ENCODE results near the gene STAC. TPM values are rescaled to one million over a fixed set of nuclear protein-coding genes. Genes with fewer than 3 reads are reported as not detected.

Gene STAC, protein sequence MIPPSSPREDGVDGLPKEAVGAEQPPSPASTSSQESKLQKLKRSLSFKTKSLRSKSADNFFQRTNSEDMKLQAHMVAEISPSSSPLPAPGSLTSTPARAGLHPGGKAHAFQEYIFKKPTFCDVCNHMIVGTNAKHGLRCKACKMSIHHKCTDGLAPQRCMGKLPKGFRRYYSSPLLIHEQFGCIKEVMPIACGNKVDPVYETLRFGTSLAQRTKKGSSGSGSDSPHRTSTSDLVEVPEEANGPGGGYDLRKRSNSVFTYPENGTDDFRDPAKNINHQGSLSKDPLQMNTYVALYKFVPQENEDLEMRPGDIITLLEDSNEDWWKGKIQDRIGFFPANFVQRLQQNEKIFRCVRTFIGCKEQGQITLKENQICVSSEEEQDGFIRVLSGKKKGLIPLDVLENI
- 3.9 TPM for total RNA-seq

DNA sequence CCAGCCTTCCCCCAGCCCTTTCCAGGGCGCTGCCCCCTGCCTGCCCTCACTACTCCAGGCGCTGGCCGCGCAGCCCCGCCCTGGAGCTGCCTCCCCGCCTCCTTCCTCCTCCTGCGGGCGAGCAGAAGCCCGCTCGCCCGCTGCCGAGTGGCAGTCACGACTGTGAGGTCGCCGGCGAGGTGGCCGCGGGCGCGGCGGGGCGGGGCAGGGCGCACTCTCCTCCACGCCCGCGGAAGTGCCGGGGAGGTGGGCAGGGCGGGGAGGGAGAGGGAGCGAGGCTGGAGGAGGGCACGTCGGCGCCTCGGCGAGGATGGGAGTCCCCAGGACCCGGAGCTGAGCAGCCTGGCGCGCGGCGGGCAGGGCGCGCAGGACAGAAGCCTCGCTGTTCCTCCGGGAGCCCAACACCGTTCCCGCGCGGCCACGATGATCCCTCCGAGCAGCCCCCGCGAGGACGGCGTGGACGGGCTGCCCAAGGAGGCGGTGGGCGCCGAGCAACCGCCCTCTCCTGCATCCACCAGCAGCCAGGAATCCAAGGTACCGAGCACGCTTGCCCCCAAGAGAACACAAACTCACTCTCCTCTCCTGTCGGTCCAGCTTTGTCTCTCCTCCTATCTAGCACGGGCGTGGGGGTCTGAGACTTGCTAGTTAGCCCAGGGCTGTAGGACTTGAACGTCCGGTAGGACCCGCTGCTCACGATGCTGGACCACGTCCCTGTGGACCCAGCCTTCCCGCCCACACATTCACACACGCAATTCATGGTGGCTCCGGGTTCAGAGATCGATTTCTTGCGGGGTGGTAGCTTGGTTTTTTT lies at the start of gene STAC:
STAC (plus strand) TSS at position 284 of the 811 bp plus-strand sequence; CDS start at position 424, 140 bp downstream.
- H3K9me3 ChIP-seq: no peaks in the 10 kb centered on the region
- no peak within 1 kb of the TSS for H3K27ac ChIP-seq
- no peaks in the 10 kb centered on the region for H3K27me3 ChIP-seq
- no peaks in the 10 kb centered on the region for H3K4me1 ChIP-seq
- TF ChIP-seq POLR2A (IDR thresholded peaks at IDR 0.05) (no peak), POLR2AphosphoS5 (IDR thresholded peaks at IDR 0.05; ENCODE audit: insufficient read depth in 1 of 2, low read depth in 1 of 2) (peak in 1 of 2 donors; percentile 15)
- H3K36me3 ChIP-seq: no peaks in the 10 kb centered on the region
- intact Hi-C loops (cut with DNase I): no loop called here
- DNase-seq (ENCODE audit: extremely low spot score in 2 of 2): no peak
- peak within 1 kb of the TSS; percentile 49 to 56 for H3K4me3 ChIP-seq

DNA sequence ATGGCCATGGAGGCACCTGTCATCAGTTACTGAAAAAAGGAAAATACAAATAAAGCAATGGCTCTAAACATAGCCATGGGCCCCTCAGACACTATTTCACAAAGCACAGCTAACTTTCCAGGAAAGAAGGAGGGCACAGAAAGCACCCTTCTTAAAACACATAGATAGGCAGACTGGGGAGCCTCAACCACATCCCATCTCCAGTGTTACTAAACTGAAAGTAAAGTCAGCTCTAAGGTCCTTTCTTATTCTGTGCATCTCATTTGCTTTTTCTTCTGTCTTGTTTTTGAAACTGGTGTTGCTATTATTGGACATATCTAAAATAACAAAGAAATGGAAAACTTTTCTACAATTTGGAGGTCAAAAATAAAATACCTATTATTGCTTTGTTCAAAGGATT lies 48.2 kb upstream of the STAC start:
- H3K27ac ChIP-seq: no peak overlapping the region

DNA sequence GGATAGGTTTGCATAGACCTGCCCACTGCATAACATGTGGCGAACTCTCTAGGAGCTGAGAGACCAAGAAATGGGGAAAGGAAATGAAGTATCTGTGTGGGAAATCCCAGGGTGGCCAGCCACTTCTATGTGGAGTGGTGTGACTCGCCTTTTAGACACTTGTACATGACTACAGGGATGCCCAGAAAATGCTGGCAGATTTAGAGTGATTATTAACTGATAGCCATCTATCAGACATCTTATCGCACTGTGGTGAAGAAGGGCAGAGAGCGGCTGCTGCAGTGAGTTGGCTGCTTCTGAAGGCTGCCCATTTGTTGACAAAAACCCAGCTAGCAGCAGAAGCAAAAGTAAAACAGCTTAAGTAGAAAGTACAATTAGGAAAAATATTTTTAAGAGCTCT lies 18.1 kb upstream of the STAC start:
- intact Hi-C loops (cut with DNase I): no loop called here
- Histone ChIP-seq H3K9me3 (no peaks in the 10 kb centered on the region), H3K27me3 (no peaks in the 10 kb centered on the region), H3K4me1 (no peaks in the 10 kb centered on the region), H3K36me3 (no peaks in the 10 kb centered on the region), H3K27ac (no peak overlapping the region), H3K4me3 (no peak overlapping the region)
- DNase-seq (ENCODE audit: extremely low spot score in 2 of 2): no peak
- TF ChIP-seq, protein P1, sequence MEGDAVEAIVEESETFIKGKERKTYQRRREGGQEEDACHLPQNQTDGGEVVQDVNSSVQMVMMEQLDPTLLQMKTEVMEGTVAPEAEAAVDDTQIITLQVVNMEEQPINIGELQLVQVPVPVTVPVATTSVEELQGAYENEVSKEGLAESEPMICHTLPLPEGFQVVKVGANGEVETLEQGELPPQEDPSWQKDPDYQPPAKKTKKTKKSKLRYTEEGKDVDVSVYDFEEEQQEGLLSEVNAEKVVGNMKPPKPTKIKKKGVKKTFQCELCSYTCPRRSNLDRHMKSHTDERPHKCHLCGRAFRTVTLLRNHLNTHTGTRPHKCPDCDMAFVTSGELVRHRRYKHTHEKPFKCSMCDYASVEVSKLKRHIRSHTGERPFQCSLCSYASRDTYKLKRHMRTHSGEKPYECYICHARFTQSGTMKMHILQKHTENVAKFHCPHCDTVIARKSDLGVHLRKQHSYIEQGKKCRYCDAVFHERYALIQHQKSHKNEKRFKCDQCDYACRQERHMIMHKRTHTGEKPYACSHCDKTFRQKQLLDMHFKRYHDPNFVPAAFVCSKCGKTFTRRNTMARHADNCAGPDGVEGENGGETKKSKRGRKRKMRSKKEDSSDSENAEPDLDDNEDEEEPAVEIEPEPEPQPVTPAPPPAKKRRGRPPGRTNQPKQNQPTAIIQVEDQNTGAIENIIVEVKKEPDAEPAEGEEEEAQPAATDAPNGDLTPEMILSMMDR (IDR thresholded peaks at IDR 0.05): no peak
- TF ChIP-seq POLR2A (IDR thresholded peaks at IDR 0.05): no peak
- no peak for TF ChIP-seq POLR2AphosphoS5 (IDR thresholded peaks at IDR 0.05; ENCODE audit: insufficient read depth in 1 of 2, low read depth in 1 of 2)

More for the DNA sequence above, 48.2 kb upstream of the STAC start:
- H3K27me3 ChIP-seq: no peaks in the 10 kb centered on the region
- intact Hi-C loops (cut with DNase I): no loop called here
- H3K4me3 ChIP-seq: no peak overlapping the region
- TF ChIP-seq POLR2AphosphoS5 (IDR thresholded peaks at IDR 0.05; ENCODE audit: insufficient read depth in 1 of 2, low read depth in 1 of 2): no peak
- TF ChIP-seq POLR2A (IDR thresholded peaks at IDR 0.05): no peak
- no peak for DNase-seq (ENCODE audit: extremely low spot score in 2 of 2)
- H3K36me3 ChIP-seq: no peaks in the 10 kb centered on the region
- no peaks in the 10 kb centered on the region for H3K4me1 ChIP-seq
- no peaks in the 10 kb centered on the region for H3K9me3 ChIP-seq

GRCh38 chr3:36362973-36363372 lies 17.3 kb upstream of the STAC start:
- TF ChIP-seq, protein P1 (IDR thresholded peaks at IDR 0.05): no peak
- TF ChIP-seq POLR2AphosphoS5 (IDR thresholded peaks at IDR 0.05; ENCODE audit: insufficient read depth in 1 of 2, low read depth in 1 of 2) (no peak), POLR2A (IDR thresholded peaks at IDR 0.05) (no peak)
- H3K36me3 ChIP-seq: no peaks in the 10 kb centered on the region
- intact Hi-C loops (cut with DNase I): no loop called here
- no peaks in the 10 kb centered on the region for H3K4me1 ChIP-seq
- H3K9me3 ChIP-seq: no peaks in the 10 kb centered on the region
- H3K27me3 ChIP-seq: no peaks in the 10 kb centered on the region
- DNase-seq (ENCODE audit: extremely low spot score in 2 of 2): no peak
- H3K27ac ChIP-seq: no peak overlapping the region
- no peak overlapping the region for H3K4me3 ChIP-seq

GRCh38 chr3:36364260-36364659 lies 16.0 kb upstream of the STAC start:
- H3K4me1 ChIP-seq: no peaks in the 10 kb centered on the region

More at GRCh38 chr3:36364260-36364659, 16.0 kb upstream of the STAC start:
- H3K36me3 ChIP-seq: no peaks in the 10 kb centered on the region
- no peaks in the 10 kb centered on the region for H3K9me3 ChIP-seq
- H3K27me3 ChIP-seq: no peaks in the 10 kb centered on the region
- no peak overlapping the region for H3K4me3 ChIP-seq
- no peak for DNase-seq (ENCODE audit: extremely low spot score in 2 of 2)
- TF ChIP-seq POLR2A (IDR thresholded peaks at IDR 0.05) (no peak), POLR2AphosphoS5 (IDR thresholded peaks at IDR 0.05; ENCODE audit: insufficient read depth in 1 of 2, low read depth in 1 of 2) (no peak)
- TF ChIP-seq, protein P1 (IDR thresholded peaks at IDR 0.05): no peak
- intact Hi-C loops (cut with DNase I): no loop called here
- H3K27ac ChIP-seq: no peak overlapping the region

Measured in vagina (tissue), 2 donors.